Mesenteric fat pad (tissue), 1 donor: ENCODE measurements around the gene DDX5. TPM values are rescaled to one million over a fixed set of nuclear protein-coding genes. Genes with fewer than 3 reads are reported as not detected.

Experiments
- DNase-seq: peaks from one replicate; pipeline ENCODE4 v3.0.0-alpha.2; 2020; ENCODE audit warnings: low spot score
- microRNA-seq: library from miRNA; unstranded; fragments of <30 nt; microRNA quantifications from one replicate; pipeline ENCODE4 v1.2.0, GENCODE V29; 2020; ENCODE audit warnings: borderline number of aligned reads
- total RNA-seq: library from RNA; stranded (reverse); fragmentation: NEBNext Ultra II Directional; extraction: Animal tissue kit (Norgen Biotek cat#: 25700); gene quantifications from one replicate; pipeline ENCODE4 v1.2.1, GENCODE V29; 2021
- donor health status: DM: yes; HTN: yes; CAD: no.

Gene DDX5
- total RNA-seq, 1 donor from 2014 or later = 902 TPM

GRCh38 chr17:64448665-64449512 is 57.2 kb downstream of the DDX5 start, which contains the start of gene MILR1:
MILR1 (plus strand) TSS chr17:64449115; CDS start chr17:64449169, 54 bp downstream.
- no peak for DNase-seq

Small RNAs within 50 kb of the gene (microRNA-seq; reads per million reads assigned to microRNA genes)
- gene MIR3064 = not detected
- gene MIR5047 = not detected

Other genes with a start within 250 kb of the DDX5 start
- 77.0 TPM for gene TEX2, start 243.0 kb downstream of the DDX5 start, total RNA-seq
- 367 TPM for gene PECAM1, start 115.4 kb downstream of the DDX5 start, total RNA-seq
- 15.5 TPM for gene MILR1, start 57.2 kb downstream of the DDX5 start, total RNA-seq
- 11.6 TPM for gene POLG2, start 9.2 kb downstream of the DDX5 start, total RNA-seq
- 26.8 TPM for gene CEP95, start 688 bp upstream of the DDX5 start, total RNA-seq
- gene SMURF2, start 156.0 kb upstream of the DDX5 start, total RNA-seq = 28.4 TPM